Stimulated activated CD4-positive, alpha-beta T cell treated with anti-CD3 and anti-CD28 coated beads, Interleukin-15, amount 100 ng/mL, for 1 hour (primary cell): ENCODE measurements around the gene COL4A1.

Experiments
- DNase-seq, 2 donors: peaks; one replicate each; pipeline ENCODE4 v3.0.0-alpha.2; 2020; ENCODE audit warnings: low read depth in 1 of 2, low spot score in 1 of 2

Gene COL4A1

GRCh38 chr13:110201114-110201513 is 105.8 kb downstream of the COL4A1 start:
- DNase-seq: no peak

- DNase-seq: no peak
Observed at GRCh38 chr13:110200276-110200870, 106.6 kb downstream of the COL4A1 start.

- DNase-seq: no peak
Observed at GRCh38 chr13:110199046-110199831, 107.7 kb downstream of the COL4A1 start.

- DNase-seq: no peak
Observed at GRCh38 chr13:110197471-110197870, 109.5 kb downstream of the COL4A1 start.

- no peak for DNase-seq
Observed at GRCh38 chr13:110197026-110197425, 109.9 kb downstream of the COL4A1 start.

- DNase-seq: no peak
Observed at GRCh38 chr13:110195547-110196485, 111.1 kb downstream of the COL4A1 start.

GRCh38 chr13:110194451-110194850 is 112.5 kb downstream of the COL4A1 start:
- DNase-seq: no peak

- no peak for DNase-seq
Observed at GRCh38 chr13:110193491-110193890, 113.5 kb downstream of the COL4A1 start.

GRCh38 chr13:110192472-110192871 is 114.5 kb downstream of the COL4A1 start:
- DNase-seq: no peak

GRCh38 chr13:110187641-110188161 is 119.3 kb downstream of the COL4A1 start:
- no peak for DNase-seq

GRCh38 chr13:110186231-110186855 is 120.6 kb downstream of the COL4A1 start:
- no peak for DNase-seq

GRCh38 chr13:110185696-110186095 is 121.3 kb downstream of the COL4A1 start:
- no peak for DNase-seq

GRCh38 chr13:110183910-110184309 is 123.0 kb downstream of the COL4A1 start:
- DNase-seq: no peak

- no peak for DNase-seq
Observed at GRCh38 chr13:110182461-110182860, 124.5 kb downstream of the COL4A1 start.

- DNase-seq: no peak
Observed at GRCh38 chr13:110182003-110182402, 125.0 kb downstream of the COL4A1 start.

GRCh38 chr13:110179857-110180147 is 127.2 kb downstream of the COL4A1 start:
- DNase-seq: no peak

- DNase-seq: no peak
Observed at GRCh38 chr13:110179116-110179856, 127.7 kb downstream of the COL4A1 start.

- DNase-seq: no peak
Observed at GRCh38 chr13:110177790-110178189, 129.2 kb downstream of the COL4A1 start.

GRCh38 chr13:110176431-110176830 is 130.5 kb downstream of the COL4A1 start:
- no peak for DNase-seq

- no peak for DNase-seq
Observed at GRCh38 chr13:110173247-110173818, 133.6 kb downstream of the COL4A1 start.
